Activated CD4-positive, alpha-beta T cell treated with anti-CD3 and anti-CD28 coated beads for 4 hours (primary cell): Measurements from ENCODE around the gene ANKRD36.
"Not testable (repeated sequence)": the region's sequence is repeated elsewhere in the genome, so short reads cannot be mapped to it uniquely, and the experiment has no call there.

Experiments used
- DNase-seq, 2 donors: peaks; one replicate each; pipeline ENCODE4 v3.0.0-alpha.2; 2020

ANKRD36 gene

DNA sequence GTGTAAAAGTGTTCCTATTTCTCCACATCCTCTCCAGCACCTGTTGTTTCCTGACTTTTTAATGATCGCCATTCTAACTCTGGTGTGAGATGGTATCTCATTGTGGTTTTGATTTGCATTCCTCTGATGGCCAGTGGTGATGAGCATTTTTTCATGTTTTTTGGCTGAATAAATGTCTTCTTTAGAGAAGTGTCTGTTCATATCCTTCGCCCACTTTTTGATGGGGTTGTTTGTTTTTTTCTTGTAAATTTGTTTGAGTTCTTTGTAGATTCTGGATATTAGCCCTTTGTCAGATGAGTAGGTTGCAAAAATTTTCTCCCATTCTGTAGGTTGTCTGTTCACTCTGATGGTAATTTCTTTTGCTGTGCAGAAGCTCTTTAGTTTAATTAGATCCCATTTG, 16.1 kb downstream of the ANKRD36 start:
- DNase-seq = not testable (repeated sequence)

DNA sequence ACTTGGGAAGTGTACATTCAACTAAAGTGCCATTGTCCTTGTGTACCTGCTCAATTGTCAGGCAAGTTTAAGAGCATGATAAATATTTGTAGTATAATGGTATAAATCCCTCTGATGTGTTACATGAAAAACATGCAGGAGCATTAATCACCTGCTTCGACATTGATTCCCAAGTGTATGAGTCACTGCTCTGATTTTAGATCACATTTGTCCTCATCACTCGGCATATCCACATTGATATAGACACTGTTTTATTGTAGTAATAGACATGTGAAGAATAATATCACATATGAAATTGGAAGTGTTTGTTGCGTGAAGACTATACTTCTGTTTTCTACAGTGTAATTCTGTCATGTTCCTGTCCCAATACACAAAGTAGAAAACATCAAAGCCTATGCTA, 31.1 kb downstream of the ANKRD36 start:
- DNase-seq = not testable (repeated sequence)

GRCh38 chr2:97166548-97166947, 53.6 kb downstream of the ANKRD36 start:
- not testable (repeated sequence) for DNase-seq

- not testable (repeated sequence) for DNase-seq
Measured at GRCh38 chr2:97167938-97168337, 55.0 kb downstream of the ANKRD36 start.

GRCh38 chr2:97168583-97168982, 55.6 kb downstream of the ANKRD36 start:
- DNase-seq = not testable (repeated sequence)

DNA sequence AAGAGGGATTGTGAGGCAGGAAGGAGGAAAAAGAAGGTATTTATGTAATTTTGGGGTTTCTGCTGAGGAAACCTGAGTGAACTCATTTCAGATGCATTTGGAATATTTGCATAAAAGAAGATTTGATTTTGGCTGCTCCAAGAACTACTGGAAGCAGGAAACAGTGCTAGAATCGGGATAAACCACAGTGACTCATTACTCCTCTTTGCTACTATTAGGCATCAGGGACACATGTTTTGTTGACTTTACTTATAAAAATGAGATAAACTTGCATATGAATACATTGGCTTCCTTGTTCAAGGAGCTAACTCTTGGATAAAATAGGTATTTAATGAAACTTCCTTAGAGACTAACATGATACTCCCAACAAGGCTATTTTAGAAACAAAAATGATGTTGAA, 67.4 kb downstream of the ANKRD36 start:
- DNase-seq = not testable (repeated sequence)

- not testable (repeated sequence) for DNase-seq
Measured at GRCh38 chr2:97195349-97195748, 82.4 kb downstream of the ANKRD36 start.

GRCh38 chr2:97197251-97197650, 84.3 kb downstream of the ANKRD36 start:
- DNase-seq = not testable (repeated sequence)

DNA sequence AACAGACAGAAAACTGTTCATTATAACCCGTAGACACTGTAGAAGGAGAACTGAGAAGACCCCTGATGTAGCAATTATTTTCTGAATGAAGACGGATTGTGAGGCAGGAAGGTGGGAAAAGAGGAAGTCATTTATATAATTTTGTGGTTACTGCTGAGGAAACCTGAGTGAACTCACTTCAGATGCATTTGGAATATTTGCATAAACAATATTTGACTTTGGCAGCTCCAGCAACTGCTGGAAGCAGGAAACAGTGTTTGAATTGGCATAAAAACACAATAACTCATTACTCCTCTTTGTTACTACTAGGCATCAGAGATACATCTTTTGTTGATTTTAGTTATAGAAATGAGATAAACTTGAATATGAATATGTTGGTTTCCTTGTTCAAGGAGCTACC, 87.9 kb downstream of the ANKRD36 start:
- DNase-seq = not testable (repeated sequence)

GRCh38 chr2:97202643-97203250, 89.8 kb downstream of the ANKRD36 start:
- not testable (repeated sequence) for DNase-seq

DNA sequence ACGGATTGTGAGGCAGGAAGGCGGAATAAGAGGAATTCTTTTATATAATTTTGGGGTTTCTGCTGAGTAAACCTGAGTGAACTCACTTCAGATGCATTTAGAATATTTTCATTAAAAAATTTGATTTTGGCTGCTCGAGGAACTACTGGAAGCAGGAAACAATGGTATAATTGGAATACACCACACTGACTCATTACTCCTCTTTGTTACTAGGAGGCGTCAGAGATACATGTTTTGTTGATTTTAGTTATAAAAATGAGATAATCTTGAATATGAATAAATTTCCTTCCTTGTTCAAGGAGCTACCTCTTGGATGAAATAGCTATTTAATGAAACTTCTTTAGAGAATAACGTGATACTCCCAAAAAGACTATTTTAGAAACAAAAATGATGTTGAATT, 97.4 kb downstream of the ANKRD36 start:
- DNase-seq = no peak

DNA sequence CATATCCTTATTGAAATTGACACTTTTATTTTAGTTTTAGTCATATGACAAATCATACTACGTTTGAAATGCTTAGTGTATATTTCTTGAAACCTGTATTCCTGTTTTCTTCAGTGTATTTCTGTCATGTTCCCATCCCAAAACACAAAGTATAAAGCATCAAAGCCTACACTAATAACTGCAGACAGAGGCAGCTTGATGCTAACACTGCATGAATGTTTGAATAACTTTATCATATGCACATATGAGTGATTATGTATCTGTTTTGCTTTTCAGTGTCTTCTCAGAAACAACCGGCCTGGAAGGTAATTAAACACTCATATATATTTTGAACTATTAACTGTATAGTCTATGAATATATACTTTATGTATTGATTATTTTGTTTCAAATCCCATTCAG, 102.1 kb downstream of the ANKRD36 start:
- not testable (repeated sequence) for DNase-seq

- not testable (repeated sequence) for DNase-seq
Measured at GRCh38 chr2:97230848-97231585, 118.1 kb downstream of the ANKRD36 start.

DNA sequence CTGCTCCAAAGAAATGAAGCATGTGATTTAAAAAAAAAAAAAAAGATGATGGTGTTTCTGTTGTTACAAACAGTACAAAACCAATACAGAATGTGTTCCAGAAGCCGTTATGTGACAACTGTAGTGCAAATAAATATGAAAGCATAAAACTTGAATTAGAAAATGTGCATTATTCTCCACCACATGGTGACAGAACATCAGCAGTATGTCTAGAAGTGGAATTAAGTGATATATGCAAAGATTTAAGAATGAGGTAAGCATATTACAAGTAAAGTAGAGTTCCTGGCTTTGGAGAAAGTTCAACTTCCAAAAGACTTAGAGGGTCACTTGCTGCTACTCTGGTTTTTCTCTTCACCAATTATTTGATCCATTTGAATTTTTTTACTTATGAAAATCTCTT, 120.0 kb downstream of the ANKRD36 start:
- not testable (repeated sequence) for DNase-seq

DNA sequence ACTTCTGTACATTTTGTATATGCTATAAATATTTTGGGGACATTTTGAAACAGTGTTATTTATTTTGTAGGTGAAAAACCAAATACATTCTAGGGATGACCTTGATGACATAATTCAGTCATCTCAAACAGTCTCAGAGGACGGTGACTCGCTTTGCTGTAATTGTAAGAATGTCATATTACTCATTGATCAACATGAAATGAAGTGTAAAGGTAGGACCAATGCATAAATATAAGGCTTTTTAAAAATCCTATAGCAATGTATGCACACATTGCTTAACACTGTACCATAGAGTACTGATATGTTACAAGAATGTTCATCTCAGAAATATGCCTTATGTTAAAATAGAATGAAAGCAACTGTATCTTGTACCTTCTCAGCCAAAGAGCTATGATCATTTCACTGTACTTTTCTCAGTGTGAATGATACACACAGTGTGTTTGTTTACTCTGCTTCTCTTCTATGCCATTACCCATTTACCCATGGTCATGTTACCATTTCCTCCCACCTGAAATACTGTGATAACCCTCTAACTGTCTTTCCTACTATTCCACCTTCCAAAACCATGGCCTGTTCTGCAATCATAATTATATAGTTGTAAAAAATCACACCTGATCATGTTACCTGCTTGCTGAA, 120.8 kb downstream of the ANKRD36 start:
- not testable (repeated sequence) for DNase-seq

DNA sequence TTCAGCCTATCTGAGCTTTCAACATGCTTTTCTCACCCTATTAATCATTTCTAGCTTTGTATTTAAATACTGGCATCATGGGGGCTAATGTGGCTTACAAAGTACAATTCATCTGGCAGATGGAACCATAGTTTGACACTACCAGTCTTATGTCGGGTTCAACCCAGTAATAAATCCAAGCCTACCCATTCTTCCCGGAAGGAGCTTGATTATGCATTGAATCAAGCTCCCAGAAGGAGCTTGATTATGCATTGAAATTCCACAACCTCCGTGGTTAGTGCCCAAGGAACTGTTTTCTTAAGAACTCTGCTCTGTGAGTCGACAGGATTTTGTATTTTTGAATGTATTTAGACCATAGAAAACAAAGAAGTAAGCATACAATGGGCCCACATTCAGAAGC, 148.2 kb downstream of the ANKRD36 start:
- not testable (repeated sequence) for DNase-seq

DNA sequence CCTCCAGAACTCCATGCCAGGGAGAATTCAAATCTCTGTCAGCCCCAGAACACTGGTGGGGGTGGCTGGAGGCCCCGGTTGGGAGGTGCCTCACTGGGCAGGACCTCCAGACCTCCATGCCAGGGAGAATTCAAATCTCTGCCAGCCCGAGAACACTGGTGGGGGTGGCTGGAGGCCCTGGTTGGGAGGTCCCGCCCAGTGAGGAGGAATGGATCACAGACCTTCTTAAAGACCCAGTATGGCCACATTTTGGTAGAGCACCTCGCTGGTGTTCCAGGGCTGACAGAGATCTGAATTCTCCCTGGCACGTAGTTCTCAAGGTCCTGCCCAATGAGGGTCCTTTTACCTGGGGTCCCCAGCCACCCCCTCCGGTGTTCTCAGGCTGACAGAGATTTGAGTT, 153.5 kb downstream of the ANKRD36 start:
- not testable (repeated sequence) for DNase-seq

- peak; percentile 0 to 1 for DNase-seq
Measured at GRCh38 chr2:97267411-97268074, 154.6 kb downstream of the ANKRD36 start.

- peak in 1 of 2 donors; percentile 2 for DNase-seq
Measured at GRCh38 chr2:97268075-97268591, 155.2 kb downstream of the ANKRD36 start.

- not testable (repeated sequence) for DNase-seq
Measured at GRCh38 chr2:97276232-97276798, 163.4 kb downstream of the ANKRD36 start.

DNA sequence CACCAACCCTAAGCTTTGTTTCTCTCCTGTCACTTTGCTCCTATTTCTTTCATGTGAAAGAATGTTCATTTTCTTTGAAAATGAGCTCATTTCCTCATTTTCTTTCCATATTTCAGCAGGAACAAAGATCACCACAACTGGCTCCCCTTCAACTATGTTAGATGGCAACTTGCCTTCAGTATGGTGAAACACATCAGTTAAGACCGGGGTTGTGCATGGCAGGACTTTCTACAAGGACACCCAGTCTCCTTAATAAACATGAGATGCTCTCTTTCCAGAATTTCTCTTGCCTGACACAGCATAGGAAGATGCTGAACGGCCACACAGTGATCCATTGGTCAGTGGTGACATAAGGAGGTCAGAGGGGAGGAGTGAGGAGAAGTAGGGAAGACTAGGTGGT, 172.2 kb downstream of the ANKRD36 start:
- not testable (repeated sequence) for DNase-seq

DNA sequence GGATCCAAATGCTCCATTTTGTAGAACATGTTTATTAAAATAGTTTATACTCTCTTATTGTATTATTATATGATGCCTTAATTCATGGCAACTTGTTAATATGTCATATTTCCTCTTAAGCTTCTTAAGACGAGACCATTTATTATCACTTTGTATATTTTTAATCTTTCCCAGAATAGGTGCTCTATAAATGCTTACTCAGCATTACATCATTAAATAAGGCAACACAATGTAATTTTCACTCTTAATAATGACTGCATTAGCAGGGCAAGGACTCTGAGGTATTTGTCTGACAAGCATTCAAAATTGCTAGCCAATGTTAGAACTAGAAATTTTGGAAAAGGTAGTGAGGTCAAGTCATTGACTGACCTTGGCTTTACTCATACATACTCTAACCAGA, 180.7 kb downstream of the ANKRD36 start:
- DNase-seq = not testable (repeated sequence)
